GM13977 (cell line): Measurements from ENCODE around the gene SPRR1A.

ENCODE experiments used
- DNase-seq: peaks from one replicate; pipeline ENCODE4 v3.0.0; 2012; ENCODE audit warnings: low spot score
- in situ Hi-C: fragments of 300-500 bp; cut with MboI; formaldehyde crosslinking; loops from one replicate; pipeline ENCODE4 v1.12.0; 2022; ENCODE audit warnings: low sequenced_read_pairs, low pct_unique_long_range_greater_than_20kb, mixed read lengths, inconsistent platforms; ENCODE audit not compliant: unreplicated experiment
- TF ChIP-seq, protein P1 (sequence below): IDR thresholded peaks from 2 replicates; pipeline ENCODE4 v1.5.1; 2012; ENCODE audit warnings: mild to moderate bottlenecking, control low read depth; ENCODE audit not compliant: insufficient read depth; ENCODE audit errors: extremely low read depth, missing control alignments

SPRR1A gene

DNA sequence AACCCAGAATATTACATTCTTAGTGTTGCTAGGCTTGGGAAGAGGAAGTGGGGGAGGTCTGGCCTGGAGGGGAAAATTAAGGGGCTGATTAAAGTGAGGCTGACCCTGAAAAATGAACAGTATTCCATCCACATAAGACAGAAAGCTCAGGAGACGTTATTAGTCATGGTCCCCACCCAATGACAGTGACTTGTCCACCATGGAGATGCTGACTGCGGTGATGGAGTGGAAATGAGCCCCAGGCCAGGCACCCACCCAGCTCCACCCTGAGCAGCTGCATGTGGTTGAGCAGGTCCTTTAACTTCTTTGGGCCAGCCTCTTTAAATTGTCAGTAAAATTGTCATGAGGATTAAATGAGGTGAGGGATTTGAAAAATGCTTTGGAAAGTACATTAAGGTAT lies 14.8 kb upstream of the SPRR1A start:
- in situ Hi-C loops: no loop called here
- TF ChIP-seq, protein P1, sequence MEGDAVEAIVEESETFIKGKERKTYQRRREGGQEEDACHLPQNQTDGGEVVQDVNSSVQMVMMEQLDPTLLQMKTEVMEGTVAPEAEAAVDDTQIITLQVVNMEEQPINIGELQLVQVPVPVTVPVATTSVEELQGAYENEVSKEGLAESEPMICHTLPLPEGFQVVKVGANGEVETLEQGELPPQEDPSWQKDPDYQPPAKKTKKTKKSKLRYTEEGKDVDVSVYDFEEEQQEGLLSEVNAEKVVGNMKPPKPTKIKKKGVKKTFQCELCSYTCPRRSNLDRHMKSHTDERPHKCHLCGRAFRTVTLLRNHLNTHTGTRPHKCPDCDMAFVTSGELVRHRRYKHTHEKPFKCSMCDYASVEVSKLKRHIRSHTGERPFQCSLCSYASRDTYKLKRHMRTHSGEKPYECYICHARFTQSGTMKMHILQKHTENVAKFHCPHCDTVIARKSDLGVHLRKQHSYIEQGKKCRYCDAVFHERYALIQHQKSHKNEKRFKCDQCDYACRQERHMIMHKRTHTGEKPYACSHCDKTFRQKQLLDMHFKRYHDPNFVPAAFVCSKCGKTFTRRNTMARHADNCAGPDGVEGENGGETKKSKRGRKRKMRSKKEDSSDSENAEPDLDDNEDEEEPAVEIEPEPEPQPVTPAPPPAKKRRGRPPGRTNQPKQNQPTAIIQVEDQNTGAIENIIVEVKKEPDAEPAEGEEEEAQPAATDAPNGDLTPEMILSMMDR: no peak
- no peak for DNase-seq

DNA sequence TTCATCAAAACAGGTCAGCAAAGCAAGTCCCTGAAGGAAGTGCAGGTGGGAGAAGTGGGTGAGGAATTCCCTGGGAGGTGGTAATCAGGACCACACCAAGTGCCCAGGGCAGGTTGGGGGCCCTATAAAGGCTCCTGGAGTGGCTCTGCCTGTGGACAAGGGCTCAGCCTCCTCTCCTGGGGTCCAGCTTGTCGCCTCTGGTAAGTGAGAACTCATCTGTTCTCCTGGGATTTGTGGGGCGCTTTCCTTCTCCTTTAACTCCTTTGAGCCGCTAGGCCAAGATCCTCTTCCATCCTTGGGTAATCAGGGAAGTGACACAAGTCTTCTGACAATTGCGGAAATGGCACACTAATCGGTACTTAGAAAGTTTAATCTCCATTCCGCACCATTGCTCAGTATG lies 13.4 kb upstream of the SPRR1A start, which contains the start of gene SPRR4:
Gene SPRR4 (plus strand): TSS at position 154 of the 400 bp plus-strand sequence. CDS start 1,243 bp downstream, outside the sequence.
- in situ Hi-C loops: no loop called here
- TF ChIP-seq, protein P1: no peak
- no peak for DNase-seq

- DNase-seq: no peak
- in situ Hi-C loops: no loop called here
- TF ChIP-seq, protein P1: no peak
Observed at GRCh38 chr1:152972196-152972886, 11.5 kb upstream of the SPRR1A start.

DNA sequence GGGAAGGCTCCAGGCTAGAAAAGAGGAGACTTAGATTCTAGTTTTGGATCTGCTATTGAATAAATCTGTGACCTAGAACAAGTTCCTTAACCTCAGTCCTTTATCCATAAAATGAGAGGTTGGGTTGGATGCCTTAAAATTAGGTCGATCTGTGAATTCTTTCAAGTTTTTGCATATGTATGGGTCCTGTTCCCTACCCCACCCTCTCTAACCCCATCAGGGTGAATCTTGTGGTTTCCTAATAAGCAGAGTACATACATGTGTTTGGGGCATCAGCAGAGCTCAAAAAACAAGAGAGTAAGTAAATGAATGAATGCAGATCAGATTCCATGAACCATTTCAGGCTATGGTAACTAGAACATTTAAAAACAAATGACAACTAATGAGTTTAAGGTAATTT lies 7.2 kb upstream of the SPRR1A start:
- TF ChIP-seq, protein P1: no peak
- no peak for DNase-seq
- in situ Hi-C loops: no loop called here

- TF ChIP-seq, protein P1: no peak
- DNase-seq: no peak
- in situ Hi-C loops: no loop called here
Observed at GRCh38 chr1:152977614-152978013, 6.3 kb upstream of the SPRR1A start.

DNA sequence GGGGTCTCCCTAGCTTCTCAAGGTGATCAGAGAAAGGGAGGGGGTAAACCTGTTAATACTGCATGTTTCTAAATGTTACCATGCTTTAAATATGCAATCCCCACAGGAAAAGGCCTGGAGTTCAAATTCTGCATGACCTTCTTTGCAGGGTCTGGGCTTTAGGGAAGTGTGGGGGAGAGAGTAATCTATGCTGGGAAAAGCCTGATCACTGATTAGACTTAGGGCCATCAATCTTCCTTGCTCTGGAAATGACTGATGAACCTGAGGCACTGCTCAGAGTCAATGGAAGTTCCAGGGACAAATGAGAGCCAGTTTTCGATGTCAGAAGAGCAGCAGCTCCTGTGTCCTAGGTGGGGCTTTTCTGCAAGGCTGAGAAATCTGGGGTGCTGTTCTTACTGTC lies 3.2 kb upstream of the SPRR1A start:
- in situ Hi-C loops: no loop called here
- DNase-seq: no peak
- TF ChIP-seq, protein P1: no peak
